ENCODE data around the gene PAF1. TPM values are rescaled to one million over a fixed set of nuclear protein-coding genes. Genes with fewer than 3 reads are reported as not detected.

Gene PAF1
- total and polyA plus RNA-seq, 2 of the 13 experiments (the other 11 are each of a cell fraction or from before 2014, with no cell fraction given): 30.2 to 31.1 TPM

DNA sequence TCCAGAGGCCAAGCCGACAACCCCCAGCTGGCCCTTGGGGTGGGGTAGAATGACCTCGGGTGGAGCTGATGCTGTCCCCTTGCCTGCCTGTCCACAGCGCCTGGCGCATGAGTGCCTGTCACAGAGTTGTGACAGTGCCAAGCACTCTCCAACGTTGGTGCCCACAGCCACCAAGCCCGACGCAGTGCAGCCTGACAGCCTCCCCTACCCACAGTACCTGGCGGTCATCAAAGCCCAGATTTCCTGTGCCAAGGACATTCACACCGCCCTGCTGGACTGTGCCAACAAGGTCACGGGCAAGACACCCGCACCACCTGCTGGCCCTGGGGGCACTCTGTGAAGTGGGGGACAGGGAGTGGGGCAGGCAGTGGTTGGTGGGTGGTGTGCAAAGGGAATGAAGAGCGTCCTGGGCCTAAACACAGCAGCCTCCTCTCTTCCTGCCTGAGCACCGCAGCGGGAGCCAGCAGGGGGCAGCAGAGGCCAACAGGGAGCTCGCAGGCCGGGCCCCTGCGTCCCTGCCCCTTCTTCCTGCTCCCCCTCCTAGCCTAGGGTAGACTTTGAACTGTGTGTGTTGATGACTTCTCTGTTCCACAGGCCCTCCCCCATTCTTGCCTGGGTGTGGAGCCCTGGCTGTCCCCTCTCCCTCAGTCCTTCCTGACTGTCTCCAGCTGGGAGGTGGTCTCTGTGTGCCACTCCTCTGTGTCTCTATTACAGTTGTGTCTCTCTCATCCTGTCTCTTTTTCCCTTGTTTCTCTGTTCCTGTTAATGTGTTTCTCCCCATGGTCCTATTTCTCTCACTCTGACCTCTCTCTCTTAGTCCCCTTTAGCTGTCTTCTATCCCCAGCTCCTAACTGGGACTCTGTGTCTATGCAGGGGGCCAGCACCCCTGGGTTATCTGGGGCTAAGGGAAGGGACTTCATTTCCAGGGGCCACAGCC, 6.7 kb upstream of the PAF1 start (continued):
- TF ChIP-seq NRL (CRISPR knock-in tag; IDR thresholded peaks at IDR 0.05; ENCODE audit: borderline replicate concordance) (0 out of 2 replicates have a peak, but pooled peaks have one; percentile 8), ZBTB20 (CRISPR knock-in tag; IDR thresholded peaks at IDR 0.05; ENCODE audit: borderline replicate concordance, low read depth) (peak; percentile 81; the same call in 1 of the 2 replicates), CHD2 (IDR thresholded peaks at IDR 0.05; ENCODE audit: low read depth, low read length) (0 out of 2 replicates have a peak, but pooled peaks have one; percentile 17), TOPORS (CRISPR knock-in tag; IDR thresholded peaks at IDR 0.05) (no peak), ZNF3 (CRISPR knock-in tag; IDR thresholded peaks at IDR 0.05) (peak; percentile 95), GTF3A (CRISPR knock-in tag; conservative IDR thresholded peaks at IDR 0.05) (no peak), ZNF30 (CRISPR knock-in tag; IDR thresholded peaks at IDR 0.05) (no peak), NFIC (IDR thresholded peaks at IDR 0.05; ENCODE audit: low read length) (no peak), ZNF160 (CRISPR knock-in tag; IDR thresholded peaks at IDR 0.05) (0 out of 2 replicates have a peak, but pooled peaks have one; percentile 33), ZNF746 (CRISPR knock-in tag; IDR thresholded peaks at IDR 0.05) (peak; percentile 94), ZNF567 (CRISPR knock-in tag; IDR thresholded peaks at IDR 0.05; ENCODE audit: borderline replicate concordance) (no peak), SOX13 (IDR thresholded peaks at IDR 0.05) (no peak), SOX13 (CRISPR knock-in tag; conservative IDR thresholded peaks at IDR 0.05 in 1 of 2, IDR thresholded peaks at IDR 0.05 in 1 of 2) (peak in 1 of 2 experiments; percentile 78; a peak in 2 of 4 replicates), ZNF879 (CRISPR knock-in tag; IDR thresholded peaks at IDR 0.05) (no peak), ZNF749 (CRISPR knock-in tag; IDR thresholded peaks at IDR 0.05; ENCODE audit: borderline replicate concordance) (no peak), ZNF605 (CRISPR knock-in tag; IDR thresholded peaks at IDR 0.05) (peak; percentile 81), BORCS8-MEF2B (CRISPR knock-in tag; IDR thresholded peaks at IDR 0.05) (no peak)
- TF ChIP-seq, protein P1, sequence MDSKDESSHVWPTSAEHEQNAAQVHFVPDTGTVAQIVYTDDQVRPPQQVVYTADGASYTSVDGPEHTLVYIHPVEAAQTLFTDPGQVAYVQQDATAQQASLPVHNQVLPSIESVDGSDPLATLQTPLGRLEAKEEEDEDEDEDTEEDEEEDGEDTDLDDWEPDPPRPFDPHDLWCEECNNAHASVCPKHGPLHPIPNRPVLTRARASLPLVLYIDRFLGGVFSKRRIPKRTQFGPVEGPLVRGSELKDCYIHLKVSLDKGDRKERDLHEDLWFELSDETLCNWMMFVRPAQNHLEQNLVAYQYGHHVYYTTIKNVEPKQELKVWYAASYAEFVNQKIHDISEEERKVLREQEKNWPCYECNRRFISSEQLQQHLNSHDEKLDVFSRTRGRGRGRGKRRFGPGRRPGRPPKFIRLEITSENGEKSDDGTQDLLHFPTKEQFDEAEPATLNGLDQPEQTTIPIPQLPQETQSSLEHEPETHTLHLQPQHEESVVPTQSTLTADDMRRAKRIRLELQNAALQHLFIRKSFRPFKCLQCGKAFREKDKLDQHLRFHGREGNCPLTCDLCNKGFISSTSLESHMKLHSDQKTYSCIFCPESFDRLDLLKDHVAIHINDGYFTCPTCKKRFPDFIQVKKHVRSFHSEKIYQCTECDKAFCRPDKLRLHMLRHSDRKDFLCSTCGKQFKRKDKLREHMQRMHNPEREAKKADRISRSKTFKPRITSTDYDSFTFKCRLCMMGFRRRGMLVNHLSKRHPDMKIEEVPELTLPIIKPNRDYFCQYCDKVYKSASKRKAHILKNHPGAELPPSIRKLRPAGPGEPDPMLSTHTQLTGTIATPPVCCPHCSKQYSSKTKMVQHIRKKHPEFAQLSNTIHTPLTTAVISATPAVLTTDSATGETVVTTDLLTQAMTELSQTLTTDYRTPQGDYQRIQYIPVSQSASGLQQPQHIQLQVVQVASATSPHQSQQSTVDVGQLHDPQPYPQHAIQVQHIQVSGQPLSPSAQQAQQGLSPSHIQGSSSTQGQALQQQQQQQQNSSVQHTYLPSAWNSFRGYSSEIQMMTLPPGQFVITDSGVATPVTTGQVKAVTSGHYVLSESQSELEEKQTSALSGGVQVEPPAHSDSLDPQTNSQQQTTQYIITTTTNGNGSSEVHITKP (CRISPR knock-in tag; IDR thresholded peaks at IDR 0.05; ENCODE audit: low read depth): 0 out of 2 replicates have a peak, but pooled peaks have one; percentile 48
- TF ChIP-seq, protein P2, sequence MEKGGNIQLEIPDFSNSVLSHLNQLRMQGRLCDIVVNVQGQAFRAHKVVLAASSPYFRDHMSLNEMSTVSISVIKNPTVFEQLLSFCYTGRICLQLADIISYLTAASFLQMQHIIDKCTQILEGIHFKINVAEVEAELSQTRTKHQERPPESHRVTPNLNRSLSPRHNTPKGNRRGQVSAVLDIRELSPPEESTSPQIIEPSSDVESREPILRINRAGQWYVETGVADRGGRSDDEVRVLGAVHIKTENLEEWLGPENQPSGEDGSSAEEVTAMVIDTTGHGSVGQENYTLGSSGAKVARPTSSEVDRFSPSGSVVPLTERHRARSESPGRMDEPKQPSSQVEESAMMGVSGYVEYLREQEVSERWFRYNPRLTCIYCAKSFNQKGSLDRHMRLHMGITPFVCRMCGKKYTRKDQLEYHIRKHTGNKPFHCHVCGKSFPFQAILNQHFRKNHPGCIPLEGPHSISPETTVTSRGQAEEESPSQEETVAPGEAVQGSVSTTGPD (CRISPR knock-in tag; IDR thresholded peaks at IDR 0.05): no peak
- TF ChIP-seq, protein P3, sequence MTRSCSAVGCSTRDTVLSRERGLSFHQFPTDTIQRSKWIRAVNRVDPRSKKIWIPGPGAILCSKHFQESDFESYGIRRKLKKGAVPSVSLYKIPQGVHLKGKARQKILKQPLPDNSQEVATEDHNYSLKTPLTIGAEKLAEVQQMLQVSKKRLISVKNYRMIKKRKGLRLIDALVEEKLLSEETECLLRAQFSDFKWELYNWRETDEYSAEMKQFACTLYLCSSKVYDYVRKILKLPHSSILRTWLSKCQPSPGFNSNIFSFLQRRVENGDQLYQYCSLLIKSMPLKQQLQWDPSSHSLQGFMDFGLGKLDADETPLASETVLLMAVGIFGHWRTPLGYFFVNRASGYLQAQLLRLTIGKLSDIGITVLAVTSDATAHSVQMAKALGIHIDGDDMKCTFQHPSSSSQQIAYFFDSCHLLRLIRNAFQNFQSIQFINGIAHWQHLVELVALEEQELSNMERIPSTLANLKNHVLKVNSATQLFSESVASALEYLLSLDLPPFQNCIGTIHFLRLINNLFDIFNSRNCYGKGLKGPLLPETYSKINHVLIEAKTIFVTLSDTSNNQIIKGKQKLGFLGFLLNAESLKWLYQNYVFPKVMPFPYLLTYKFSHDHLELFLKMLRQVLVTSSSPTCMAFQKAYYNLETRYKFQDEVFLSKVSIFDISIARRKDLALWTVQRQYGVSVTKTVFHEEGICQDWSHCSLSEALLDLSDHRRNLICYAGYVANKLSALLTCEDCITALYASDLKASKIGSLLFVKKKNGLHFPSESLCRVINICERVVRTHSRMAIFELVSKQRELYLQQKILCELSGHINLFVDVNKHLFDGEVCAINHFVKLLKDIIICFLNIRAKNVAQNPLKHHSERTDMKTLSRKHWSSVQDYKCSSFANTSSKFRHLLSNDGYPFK (CRISPR knock-in tag; IDR thresholded peaks at IDR 0.05; ENCODE audit: borderline replicate concordance): peak; percentile 19; the same call in 1 of the 2 replicates

Measured in HepG2 (cell line).